Measurements from ENCODE around the gene ERAP2.
A peak's percentile ranks its signal among the peaks of the same experiment; 100 is the strongest.

Gene ERAP2

GRCh38 chr5:96864922-96865530, 11.3 kb upstream of the ERAP2 start:
- H3K27me3 Mint-ChIP-seq (ENCODE audit: low read depth, poor library complexity): peaks cover 4% of the 10 kb centered on the region
- no peak overlapping the region for H3K27ac Mint-ChIP-seq
- DNase-seq: no peak
- H3K4me1 Mint-ChIP-seq: peaks cover 9% of the 10 kb centered on the region
- no peak for TF ChIP-seq CTCF (IDR thresholded peaks at IDR 0.05)
- H3K9me3 Mint-ChIP-seq: no peaks in the 10 kb centered on the region
- no peak overlapping the region for H3K4me3 Mint-ChIP-seq
- no peaks in the 10 kb centered on the region for H3K36me3 Mint-ChIP-seq (ENCODE audit: low read depth)

GRCh38 chr5:96868603-96869371, 7.5 kb upstream of the ERAP2 start:
- Mint-ChIP-seq H3K27me3 (ENCODE audit: low read depth, poor library complexity) (no peaks in the 10 kb centered on the region), H3K36me3 (ENCODE audit: low read depth) (no peaks in the 10 kb centered on the region), H3K4me3 (no peak overlapping the region), H3K4me1 (peaks cover 23% of the 10 kb centered on the region), H3K27ac (no peak overlapping the region), H3K9me3 (no peaks in the 10 kb centered on the region)
- no peak for DNase-seq
- peak; percentile 88 for TF ChIP-seq CTCF (IDR thresholded peaks at IDR 0.05)

- TF ChIP-seq CTCF (IDR thresholded peaks at IDR 0.05): no peak
- no peaks in the 10 kb centered on the region for H3K36me3 Mint-ChIP-seq (ENCODE audit: low read depth)
- H3K4me1 Mint-ChIP-seq: peaks cover 23% of the 10 kb centered on the region
These were observed 7.0 kb upstream of the ERAP2 start for GRCh38 chr5:96869372-96869641.

GRCh38 chr5:96870094-96871026, 5.9 kb upstream of the ERAP2 start:
- H3K4me1 Mint-ChIP-seq: peaks cover 23% of the 10 kb centered on the region
- no peak for DNase-seq
- TF ChIP-seq CTCF (IDR thresholded peaks at IDR 0.05): no peak
- no peak overlapping the region for H3K27ac Mint-ChIP-seq
- H3K4me3 Mint-ChIP-seq: no peak overlapping the region
- H3K27me3 Mint-ChIP-seq (ENCODE audit: low read depth, poor library complexity): no peaks in the 10 kb centered on the region
- no peaks in the 10 kb centered on the region for H3K9me3 Mint-ChIP-seq
- H3K36me3 Mint-ChIP-seq (ENCODE audit: low read depth): no peaks in the 10 kb centered on the region

More at GRCh38 chr5:96869372-96869641, 7.0 kb upstream of the ERAP2 start:
- Mint-ChIP-seq H3K27ac (no peak overlapping the region), H3K9me3 (no peaks in the 10 kb centered on the region), H3K27me3 (ENCODE audit: low read depth, poor library complexity) (no peaks in the 10 kb centered on the region), H3K4me3 (no peak overlapping the region)
- DNase-seq: no peak

GRCh38 chr5:96871027-96871399, 5.3 kb upstream of the ERAP2 start:
- H3K4me3 Mint-ChIP-seq: no peak overlapping the region
- H3K27me3 Mint-ChIP-seq (ENCODE audit: low read depth, poor library complexity): no peaks in the 10 kb centered on the region
- H3K27ac Mint-ChIP-seq: no peak overlapping the region
- no peaks in the 10 kb centered on the region for H3K36me3 Mint-ChIP-seq (ENCODE audit: low read depth)
- no peak for TF ChIP-seq CTCF (IDR thresholded peaks at IDR 0.05)
- no peaks in the 10 kb centered on the region for H3K9me3 Mint-ChIP-seq
- no peak for DNase-seq
- H3K4me1 Mint-ChIP-seq: peaks cover 29% of the 10 kb centered on the region
